Stimulated activated CD8-positive, alpha-beta memory T cell treated with anti-CD3 and anti-CD28 coated beads, Interleukin-15, amount 100 ng/mL, for 24 hours (primary cell): ENCODE results near the gene SORBS1.

ENCODE experiments used
- DNase-seq: peaks from one replicate; pipeline ENCODE4 v3.0.0-alpha.2; 2020; ENCODE audit warnings: low read depth

The SORBS1 gene

GRCh38 chr10:95513941-95514392 is 47.2 kb downstream of the SORBS1 start:
- DNase-seq, result no peak

GRCh38 chr10:95513008-95513589 is 48.1 kb downstream of the SORBS1 start:
- DNase-seq, result no peak

- DNase-seq, result no peak
These were observed 49.9 kb downstream of the SORBS1 start for GRCh38 chr10:95511314-95511713.

DNA sequence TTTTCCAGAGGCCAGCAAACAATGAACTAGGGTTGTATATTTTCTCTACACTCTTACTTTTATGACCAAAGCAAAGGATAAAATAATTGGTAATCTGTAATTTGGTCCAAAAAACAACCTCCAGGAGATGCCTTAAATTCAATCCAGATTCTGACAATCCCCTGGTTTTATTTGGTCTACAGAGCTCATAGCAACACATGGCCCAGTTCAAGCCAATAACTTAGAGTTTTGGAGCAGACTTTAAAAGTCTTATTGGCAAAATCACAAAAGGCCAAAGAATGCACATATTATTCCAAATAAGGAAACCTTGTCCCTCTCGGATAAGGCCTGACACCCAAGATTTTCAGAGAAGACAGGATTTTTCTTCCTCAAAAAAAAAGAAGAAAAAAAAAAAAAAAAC is 51.9 kb downstream of the SORBS1 start:
- no peak for DNase-seq

DNA sequence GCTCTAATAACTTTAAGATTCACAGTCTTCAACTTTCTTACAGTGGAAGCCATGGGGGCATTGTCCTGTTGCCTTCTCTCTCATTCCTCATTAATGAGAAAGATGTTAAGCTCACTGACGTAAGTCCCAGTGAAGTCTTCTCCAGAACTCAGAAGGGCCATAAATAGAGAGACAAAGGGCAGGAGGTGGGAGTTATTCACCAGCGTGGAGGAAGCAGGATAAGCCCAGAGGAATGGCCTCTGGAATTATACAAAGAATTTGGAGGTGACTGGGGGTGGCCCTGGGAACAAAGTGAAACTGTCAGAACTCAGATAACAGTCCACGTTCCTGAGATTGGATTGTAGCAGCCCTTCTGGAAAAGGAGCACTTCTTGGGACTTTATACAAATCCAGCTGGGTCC is 52.4 kb downstream of the SORBS1 start:
- no peak for DNase-seq

- no peak for DNase-seq
These were observed 55.0 kb downstream of the SORBS1 start for GRCh38 chr10:95506056-95506737.

DNA sequence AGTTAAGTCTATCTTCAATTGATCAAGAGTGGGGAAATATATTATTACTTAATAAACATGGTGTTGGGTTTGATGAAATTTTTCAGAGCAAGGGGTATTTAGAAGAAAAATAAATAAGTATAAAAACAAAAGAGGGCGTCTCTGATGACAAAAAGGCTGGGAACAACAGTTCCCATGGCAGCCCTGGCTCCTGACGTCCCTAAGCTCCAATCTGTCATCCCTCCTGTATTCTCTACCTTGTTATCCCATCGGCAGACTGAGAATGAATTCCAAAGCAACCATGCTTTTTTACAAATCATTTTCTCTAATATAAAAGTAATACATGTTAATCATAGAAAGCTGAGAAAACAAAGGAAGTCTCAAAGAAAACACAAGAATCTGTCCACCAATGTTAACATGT is 55.5 kb downstream of the SORBS1 start:
- no peak for DNase-seq

DNA sequence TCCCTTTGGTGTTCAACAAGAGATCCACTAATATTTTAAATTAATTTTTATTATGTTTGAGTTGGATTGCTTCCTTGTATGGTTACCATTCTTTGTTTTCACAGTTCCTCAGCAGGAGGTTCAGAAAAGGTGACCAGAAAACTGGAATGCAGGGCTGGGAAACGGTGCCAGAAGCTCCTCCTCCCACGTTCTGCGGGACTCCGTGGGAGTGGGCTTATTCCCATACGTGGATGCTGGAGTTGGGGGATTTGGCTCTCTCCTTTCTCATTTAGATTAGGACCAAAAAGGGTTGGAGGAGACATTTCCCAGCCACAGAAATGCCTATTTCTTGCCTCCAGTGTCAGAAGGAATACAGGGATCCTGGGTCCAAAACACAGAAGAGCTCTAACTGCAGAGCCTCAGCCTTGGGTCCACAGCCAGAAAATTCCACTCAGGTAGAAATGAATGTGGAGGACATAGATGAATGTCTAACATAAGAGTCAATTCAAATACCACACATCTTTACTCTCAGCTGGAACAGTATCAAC is 56.0 kb downstream of the SORBS1 start:
- DNase-seq, result no peak

DNA sequence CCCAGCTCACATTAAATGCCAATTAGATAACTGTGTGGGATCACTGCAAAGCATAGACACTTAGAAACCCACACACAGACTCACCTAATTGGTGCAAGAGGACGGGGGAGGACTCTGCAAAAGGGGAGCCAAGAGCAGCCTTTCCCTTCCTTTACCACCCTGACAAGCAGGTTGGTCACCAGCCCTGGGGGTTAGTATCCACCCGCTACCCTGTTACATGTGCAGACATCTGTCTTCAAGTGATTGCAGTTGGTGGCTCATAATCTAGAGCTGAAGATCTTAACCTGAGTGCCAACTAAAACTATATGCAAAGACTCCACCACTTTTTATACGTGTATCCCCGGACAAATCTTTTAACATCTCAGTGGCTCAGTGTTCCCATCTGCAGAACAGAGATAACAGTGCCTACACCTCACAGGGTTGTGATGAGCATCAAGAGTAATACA is 56.9 kb downstream of the SORBS1 start:
- DNase-seq, result no peak

GRCh38 chr10:95503526-95503925 is 57.6 kb downstream of the SORBS1 start:
- no peak for DNase-seq

DNA sequence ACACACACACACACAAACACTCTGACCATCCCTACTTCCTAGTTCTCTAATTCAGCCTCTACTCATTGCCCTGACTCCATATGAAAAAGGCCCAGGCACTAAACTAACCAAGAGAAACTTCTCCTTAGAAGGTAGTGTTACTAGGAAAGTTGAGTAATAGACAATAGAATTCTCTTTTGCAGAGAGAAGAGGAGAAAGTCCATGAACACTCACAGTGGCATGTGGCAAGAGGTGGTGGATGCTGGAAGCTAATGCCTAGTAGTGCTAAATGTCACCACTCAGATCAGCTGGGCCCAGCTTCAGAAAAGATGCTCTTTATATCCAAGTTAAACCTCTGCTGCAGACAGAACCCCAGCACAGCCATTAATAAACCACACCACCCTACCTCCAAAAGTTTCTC is 58.2 kb downstream of the SORBS1 start:
- DNase-seq, result no peak

DNA sequence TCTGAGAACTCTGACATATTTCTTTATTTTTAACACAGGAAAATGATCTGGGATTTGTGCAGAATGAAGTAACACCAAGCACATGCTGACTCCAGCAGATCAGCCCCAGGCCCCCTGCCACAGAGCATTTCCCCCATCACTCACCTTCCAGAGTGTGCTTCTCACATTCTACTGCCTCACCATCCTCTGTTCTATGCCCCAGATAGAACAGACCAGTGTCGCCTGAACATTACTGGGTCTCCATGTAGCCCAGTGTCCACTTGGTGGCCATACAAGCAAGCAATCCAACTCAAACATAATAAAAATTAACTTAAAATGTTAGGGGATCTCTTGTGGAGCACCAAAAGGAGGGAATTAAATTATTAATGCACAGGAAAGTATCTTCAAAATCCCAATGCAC is 58.8 kb downstream of the SORBS1 start:
- no peak for DNase-seq

- DNase-seq, result no peak
These were observed 59.7 kb downstream of the SORBS1 start for GRCh38 chr10:95501203-95502094.

DNA sequence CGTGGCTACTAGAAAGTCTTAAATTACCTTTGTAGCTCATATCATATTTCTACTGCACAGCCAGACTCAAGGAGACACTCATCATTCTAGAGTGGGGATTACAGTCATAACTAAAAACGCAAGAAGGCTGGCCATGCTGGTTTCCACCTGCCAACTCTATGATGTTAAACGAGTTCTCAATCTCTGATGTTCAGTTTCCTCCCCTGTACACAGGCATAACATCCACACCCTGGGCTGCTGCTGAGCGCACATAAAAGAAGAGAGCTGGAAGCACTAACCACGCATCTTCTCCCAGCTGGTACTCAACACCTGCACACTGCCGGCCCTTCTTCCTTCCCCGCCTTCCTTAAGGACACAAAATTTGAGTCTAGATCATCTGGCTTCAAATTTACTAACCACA is 60.5 kb downstream of the SORBS1 start:
- DNase-seq, result no peak

DNA sequence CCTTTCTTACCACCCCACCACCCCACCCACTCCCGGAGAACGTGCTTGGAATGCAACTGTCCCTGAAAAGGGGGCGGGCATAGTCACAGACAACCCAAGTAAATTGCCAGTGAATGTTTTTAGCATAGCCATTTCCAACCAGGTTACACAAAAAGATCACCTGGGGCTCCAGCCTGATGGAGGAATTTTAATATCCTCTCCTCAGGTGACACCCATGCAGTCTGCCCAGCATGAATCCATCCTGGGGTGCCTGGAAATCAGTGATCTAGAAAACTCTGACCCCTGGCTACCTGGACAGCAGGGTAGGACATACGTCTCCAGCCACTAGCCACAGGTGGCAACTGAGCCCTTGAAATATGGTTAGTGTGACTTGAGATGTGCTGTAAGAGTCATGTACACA is 61.1 kb downstream of the SORBS1 start:
- DNase-seq, result no peak

DNA sequence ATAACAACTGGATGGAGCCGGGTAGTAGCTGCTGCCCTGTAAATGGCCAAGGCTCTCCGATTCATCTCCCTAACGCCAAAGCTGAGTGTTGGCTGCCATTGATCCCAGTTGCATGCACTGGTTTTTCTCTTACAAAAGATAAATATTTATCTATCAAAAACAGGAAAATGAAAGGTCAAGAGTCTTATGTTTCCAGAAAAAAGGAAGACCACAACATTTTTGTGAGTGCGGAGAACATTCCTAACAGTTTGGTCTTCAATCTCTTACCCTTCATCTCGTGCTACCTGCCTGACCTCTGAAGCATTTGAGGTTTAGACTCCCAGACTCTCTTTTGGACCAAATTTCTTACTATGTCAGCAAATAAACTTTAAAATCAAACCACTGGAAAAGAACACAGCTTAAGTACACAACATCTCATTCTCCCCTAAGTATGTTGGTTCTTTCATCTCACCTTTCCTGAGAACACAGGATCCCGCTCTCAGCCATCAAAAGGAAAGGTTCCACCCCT is 61.6 kb downstream of the SORBS1 start:
- DNase-seq, result no peak

- DNase-seq, result no peak
These were observed 64.2 kb downstream of the SORBS1 start for GRCh38 chr10:95496951-95497350.

DNA sequence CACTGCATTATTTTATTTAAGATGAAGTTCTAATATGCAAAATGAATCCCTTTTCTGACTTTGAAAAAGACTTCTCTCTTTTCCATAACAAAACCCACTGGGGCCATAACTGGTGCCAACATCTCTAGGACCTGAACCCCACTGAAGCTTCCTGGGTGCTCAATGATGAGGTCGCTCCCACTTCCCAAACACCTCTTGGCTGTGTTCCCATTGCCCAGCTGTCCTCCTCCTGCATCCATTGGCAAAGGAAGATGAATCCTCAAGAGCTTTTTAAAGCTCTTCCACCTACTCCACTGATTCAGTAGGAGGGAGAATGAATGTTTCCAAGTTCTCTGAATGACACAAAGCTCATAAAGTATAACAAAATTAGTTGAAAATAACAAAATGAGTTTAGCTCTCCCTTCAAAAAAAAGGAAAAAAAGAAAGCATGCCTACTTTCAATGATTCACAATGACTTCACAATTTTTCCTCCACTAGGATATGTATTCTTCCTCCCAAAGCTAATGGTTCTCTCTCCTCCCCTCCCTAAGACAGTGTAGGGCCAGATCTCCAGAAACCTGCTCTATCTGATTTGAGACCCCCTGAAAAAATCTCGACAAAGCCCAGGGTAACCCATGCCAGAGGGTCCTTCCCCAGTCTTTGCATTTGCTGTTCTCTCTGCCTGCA is 64.8 kb downstream of the SORBS1 start:
- no peak for DNase-seq

DNA sequence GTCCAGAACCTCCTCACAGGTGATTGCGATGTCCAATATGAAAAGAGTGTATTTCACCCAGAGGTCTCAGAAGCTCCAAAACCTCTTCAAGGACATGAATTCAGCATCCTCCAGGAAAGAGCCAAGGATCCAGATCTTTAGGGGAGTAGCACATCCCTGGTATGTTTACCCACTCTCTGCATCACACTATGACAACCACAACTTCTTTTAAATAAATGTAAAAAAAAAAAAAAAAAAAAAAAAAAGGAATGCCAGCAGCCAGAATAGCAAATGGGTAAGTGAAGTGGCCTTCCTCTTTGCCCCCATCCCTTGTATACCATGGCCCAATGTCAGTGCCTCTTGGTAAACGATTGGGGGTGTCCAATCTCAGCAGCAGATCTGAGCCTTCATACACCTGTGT is 67.3 kb downstream of the SORBS1 start:
- DNase-seq, result no peak

GRCh38 chr10:95487994-95488393 is 73.2 kb downstream of the SORBS1 start:
- DNase-seq, result no peak

GRCh38 chr10:95485056-95485844 is 75.9 kb downstream of the SORBS1 start:
- DNase-seq, result no peak
